Measurements from ENCODE around the gene ADAM15.

The ADAM15 gene

GRCh38 chr1:155052439-155053395, 1.6 kb downstream of the ADAM15 start:
- DNase-seq: no peak

- DNase-seq: no peak
Observed at GRCh38 chr1:155053531-155054105, 2.5 kb downstream of the ADAM15 start.

DNA sequence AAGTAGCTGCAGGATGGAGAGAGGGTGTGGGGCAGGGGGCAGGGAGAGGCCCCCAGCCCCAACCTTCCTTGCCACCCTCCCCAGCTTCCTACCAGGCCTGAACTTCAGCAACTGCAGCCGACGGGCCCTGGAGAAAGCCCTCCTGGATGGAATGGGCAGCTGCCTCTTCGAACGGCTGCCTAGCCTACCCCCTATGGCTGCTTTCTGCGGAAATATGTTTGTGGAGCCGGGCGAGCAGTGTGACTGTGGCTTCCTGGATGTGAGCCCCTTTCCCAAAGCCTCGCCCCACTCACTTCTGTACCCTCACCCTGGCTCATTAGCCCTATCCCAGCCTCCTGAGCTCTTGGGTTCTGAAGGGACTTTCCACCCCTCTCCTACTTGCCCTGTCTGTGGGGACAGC, 6.0 kb downstream of the ADAM15 start:
- DNase-seq: no peak

DNA sequence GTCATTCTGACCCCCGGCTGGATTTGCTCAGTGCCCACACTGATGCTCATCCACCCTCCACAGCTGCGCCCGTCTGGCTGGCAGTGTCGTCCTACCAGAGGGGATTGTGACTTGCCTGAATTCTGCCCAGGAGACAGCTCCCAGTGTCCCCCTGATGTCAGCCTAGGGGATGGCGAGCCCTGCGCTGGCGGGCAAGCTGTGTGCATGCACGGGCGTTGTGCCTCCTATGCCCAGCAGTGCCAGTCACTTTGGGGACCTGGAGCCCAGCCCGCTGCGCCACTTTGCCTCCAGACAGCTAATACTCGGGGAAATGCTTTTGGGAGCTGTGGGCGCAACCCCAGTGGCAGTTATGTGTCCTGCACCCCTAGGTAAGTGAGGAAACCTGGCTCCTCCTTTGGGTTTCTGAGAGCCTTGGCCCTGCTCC, 6.7 kb downstream of the ADAM15 start:
- DNase-seq: no peak

- no peak for DNase-seq
Observed at GRCh38 chr1:155060736-155061135, 9.6 kb downstream of the ADAM15 start.

- DNase-seq: peak; percentile 71
Observed at GRCh38 chr1:155061381-155062150, 10.4 kb downstream of the ADAM15 start.

GRCh38 chr1:155062151-155062686, 11.1 kb downstream of the ADAM15 start:
- no peak for DNase-seq

- DNase-seq: peak; percentile 33
Observed at GRCh38 chr1:155062702-155063411, 11.7 kb downstream of the ADAM15 start.

DNA sequence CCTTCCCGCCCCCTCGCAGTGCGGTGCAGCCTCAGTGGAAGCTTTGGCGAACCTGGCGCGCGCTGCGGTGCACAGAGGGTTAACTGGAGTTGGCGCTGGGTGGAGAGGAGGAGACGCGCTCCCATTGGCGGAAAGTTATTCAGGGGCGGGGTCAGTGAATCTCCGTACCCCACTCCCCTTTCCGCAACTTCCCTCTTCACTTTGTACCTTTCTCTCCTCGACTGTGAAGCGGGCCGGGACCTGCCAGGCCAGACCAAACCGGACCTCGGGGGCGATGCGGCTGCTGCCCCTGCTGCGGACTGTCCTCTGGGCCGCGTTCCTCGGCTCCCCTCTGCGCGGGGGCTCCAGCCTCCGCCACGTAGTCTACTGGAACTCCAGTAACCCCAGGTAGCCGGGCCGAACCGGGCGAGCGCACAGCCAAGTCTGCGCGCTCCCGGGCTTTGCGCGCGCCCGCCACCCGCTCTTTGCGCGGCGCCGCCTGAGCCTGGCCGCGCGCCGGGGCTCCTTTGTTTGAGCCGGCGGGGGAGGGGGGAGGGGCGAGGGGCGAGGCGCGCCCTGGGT, 12.5 kb downstream of the ADAM15 start, which contains the start of gene EFNA4:
EFNA4 (plus strand) TSS at position 191 of the 561 bp plus-strand sequence; CDS start at position 275, 84 bp downstream.
- DNase-seq: peak; percentile 80

GRCh38 chr1:155064111-155064831, 13.2 kb downstream of the ADAM15 start:
- no peak for DNase-seq

DNA sequence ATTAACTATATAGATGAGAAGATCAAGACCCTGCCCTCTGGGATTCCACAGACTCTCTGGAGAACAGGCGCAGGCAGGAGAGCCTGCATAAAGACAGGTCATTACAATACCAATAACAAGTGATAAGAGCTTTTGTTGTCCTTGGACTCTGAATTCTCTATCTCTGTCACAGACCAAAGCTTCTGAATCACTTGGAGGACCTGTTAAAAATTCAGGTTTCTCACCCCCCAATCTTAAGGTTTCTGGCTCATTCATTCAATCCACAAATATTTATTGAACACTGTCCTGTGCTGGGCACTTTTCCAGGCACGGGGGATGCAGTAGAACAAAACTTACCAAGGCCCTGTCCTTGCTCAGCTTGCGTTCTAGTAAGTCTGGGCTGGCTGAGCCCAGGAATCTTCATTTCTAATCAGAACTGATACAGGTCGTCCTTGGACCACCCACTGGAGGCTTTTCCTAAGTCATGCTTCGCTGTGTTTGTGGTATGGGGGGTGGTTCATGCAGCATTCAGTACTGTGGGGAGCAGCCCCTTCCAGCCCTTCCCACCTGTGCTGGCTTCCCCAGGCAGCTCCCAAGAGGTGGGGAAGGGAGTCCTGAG, 13.8 kb downstream of the ADAM15 start:
- DNase-seq: no peak

- DNase-seq: no peak
Observed at GRCh38 chr1:155066777-155067176, 15.7 kb downstream of the ADAM15 start.

DNA sequence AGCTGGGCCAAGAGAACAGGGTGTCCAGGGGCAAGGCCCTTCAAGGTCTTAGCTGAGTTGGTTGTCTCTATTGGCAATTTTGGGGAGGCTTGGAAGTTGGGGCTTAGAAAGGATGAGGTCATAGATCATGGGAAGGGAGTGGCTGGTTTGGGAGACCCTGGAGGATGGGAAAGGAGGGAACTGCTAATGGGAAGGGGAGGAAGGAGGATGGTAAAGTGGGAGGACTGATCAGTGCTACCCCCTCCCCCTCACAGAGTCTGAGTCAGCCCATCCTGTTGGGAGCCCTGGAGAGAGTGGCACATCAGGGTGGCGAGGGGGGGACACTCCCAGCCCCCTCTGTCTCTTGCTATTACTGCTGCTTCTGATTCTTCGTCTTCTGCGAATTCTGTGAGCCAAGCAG, 17.5 kb downstream of the ADAM15 start:
- DNase-seq: no peak

GRCh38 chr1:155069551-155070157, 18.5 kb downstream of the ADAM15 start:
- DNase-seq: no peak

- DNase-seq: no peak
Observed at GRCh38 chr1:155070158-155070621, 19.1 kb downstream of the ADAM15 start.

DNA sequence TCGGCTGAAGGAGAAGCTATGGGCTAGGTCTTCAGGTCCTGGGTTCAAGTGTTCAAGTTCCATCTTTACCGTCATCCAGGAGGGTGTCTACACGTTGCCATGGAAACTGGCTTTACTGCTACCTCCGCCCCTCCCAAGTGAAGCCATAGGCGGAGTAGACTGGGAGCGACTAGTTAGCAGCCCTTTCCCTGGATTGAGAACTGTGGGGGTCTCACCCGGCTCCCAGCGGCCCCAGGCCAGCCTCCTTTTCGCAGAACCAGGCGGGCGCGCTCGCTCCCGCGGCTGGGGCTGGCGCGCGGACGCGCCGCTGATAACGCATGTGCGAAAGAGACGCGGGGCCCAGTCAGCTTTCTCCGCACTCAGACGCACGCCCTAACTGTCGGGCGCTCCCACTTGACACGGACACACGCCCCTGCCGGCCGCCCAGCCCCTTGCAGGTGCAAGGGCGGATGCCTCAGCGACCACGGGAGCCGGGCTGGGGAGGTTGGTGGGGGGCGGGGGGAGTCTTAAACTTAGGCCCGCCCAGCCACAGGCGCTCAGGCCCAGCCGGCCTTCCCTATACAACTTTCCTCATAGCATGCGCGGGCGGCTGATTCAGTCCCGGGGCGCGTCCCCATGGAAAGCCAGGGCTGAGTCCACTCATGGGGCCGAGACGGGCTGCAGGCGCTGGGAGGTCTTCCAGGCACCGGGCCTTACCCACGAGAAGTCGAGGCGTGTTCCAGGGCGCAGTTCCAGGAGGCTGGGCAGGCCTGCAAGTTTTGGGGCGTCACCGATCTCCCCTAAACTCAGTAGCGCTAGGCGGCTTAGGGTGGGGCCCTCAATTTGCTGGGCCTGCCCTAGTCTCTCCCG, 19.8 kb downstream of the ADAM15 start:
- DNase-seq: peak; percentile 65

DNA sequence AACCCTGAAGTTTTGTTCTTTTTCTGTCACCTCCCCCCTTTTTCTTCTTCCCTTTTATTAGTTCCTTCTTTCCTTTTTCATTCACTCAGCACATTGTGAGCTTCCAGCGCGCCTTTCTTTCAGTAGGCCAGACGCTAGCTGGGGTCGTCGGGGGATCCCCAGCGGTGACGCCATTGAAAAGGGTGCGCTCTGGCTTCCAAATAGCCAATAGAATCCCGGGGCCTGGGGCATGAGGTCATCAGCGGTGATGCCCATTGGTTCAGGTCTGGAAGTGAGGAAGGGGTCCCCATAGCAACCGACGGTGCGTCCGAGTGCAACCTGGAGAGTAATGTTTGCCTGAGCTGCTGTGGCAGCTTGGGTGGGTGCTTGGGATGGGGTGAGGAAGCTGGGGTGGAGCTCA, 20.6 kb downstream of the ADAM15 start:
- DNase-seq: no peak

DNA sequence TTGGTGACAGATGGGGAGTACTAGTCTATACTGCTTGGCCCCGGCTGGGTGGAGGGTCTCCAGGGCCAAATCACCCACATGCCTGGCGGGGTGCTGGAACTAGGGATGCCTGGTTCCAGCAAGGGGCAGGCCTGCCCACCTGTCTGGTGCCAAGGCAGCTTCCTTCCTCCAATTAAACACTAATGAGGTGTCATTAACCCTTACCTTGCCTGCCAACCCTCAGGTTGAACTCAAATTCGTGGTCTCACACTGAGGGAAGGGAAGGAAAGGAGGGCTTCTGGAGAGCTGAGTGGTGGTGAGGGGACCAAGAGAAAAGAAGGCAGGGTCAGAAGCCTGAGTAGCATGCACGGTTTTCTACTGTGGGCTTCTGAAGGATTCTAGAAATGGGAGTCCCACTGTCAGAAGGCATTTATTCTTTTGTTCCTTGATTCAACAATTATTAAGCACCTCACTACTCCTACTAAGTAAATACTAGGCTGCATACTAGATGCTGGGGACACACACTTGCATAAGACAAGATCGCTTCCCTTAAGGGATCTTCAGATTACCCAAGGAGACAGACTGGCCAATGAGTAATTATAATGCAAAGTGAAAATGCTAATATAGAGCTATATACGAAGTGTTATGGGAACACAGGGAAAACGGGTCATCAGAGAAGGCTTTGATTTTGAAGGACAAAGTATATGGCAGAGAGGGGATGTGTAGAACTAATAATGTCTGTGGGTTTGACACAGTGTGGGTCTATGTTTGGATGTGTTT, 21.6 kb downstream of the ADAM15 start:
- DNase-seq: no peak

All from HCEC 1CT (cell line).